HepG2 (cell line): ENCODE data around the gene JOSD2. TPM values are rescaled to one million over a fixed set of nuclear protein-coding genes. Genes with fewer than 3 reads are reported as not detected.

Experiments used
- CEBPZ ChIP-seq: IDR thresholded peaks from 2 replicates; pipeline ENCODE4 v1.6.1; 2012; ENCODE audit warnings: low read length, improper control_type of control experiment
- NFKB2 ChIP-seq: sonication (generic); formaldehyde crosslinking; IDR thresholded peaks from 2 replicates; pipeline ENCODE4 v1.4.0; 2020; ENCODE audit warnings: missing genetic modification reagents, borderline replicate concordance
- PAXIP1 ChIP-seq: sonication (generic); formaldehyde crosslinking; conservative IDR thresholded peaks from 2 replicates; pipeline ENCODE4 v1.4.0; 2020; ENCODE audit warnings: mild to moderate bottlenecking, missing genetic modification reagents, moderate library complexity
- RBM39 ChIP-seq: fragments of 200-400 bp; formaldehyde crosslinking; IDR thresholded peaks from one replicate; pipeline ENCODE4 v1.6.1; 2018; ENCODE audit warnings: antibody characterized with exemption, mild to moderate bottlenecking, low read depth, low read length; ENCODE audit not compliant: poor library complexity, severe bottlenecking
- REST ChIP-seq, 2 experiments: IDR thresholded peaks; 2 replicates each; pipeline ENCODE4 v1.6.1; 2011 to 2012; ENCODE audit warnings: low read length in 2 of 2, borderline replicate concordance in 1 of 2, low read depth in 1 of 2, mild to moderate bottlenecking in 1 of 2, moderate library complexity in 1 of 2
- RORA ChIP-seq: sonication (generic); formaldehyde crosslinking; IDR thresholded peaks from 2 replicates; pipeline ENCODE4 v1.5.0; 2020; ENCODE audit warnings: mild to moderate bottlenecking, missing genetic modification reagents, moderate library complexity
- SIX4 ChIP-seq: sonication (generic); formaldehyde crosslinking; IDR thresholded peaks from 2 replicates; pipeline ENCODE4 v1.4.0; 2020; ENCODE audit warnings: missing genetic modification reagents
- TRIM22 ChIP-seq: fragments of 450-650 bp; IDR thresholded peaks from 2 replicates; pipeline ENCODE4 v1.6.1; 2017
- ZFP62 ChIP-seq: sonication (generic); formaldehyde crosslinking; IDR thresholded peaks from 2 replicates; pipeline ENCODE4 v1.4.0; 2020; ENCODE audit warnings: missing genetic modification reagents
- ZNF740 ChIP-seq: sonication (generic); formaldehyde crosslinking; IDR thresholded peaks from 2 replicates; pipeline ENCODE4 v1.4.0; 2020; ENCODE audit warnings: missing genetic modification reagents
- polyA plus RNA-seq, 8 experiments: library from polyadenylated mRNA; depleted of rRNA in 3 of 8; stranded (reverse) in 7 of 8; unstranded in 1 of 8; fragments of >200 nt; fragmentation: Illumina TruSeq in 4 of 8; extraction: Trizol in 4 of 8; gene quantifications; 2 replicates each; pipeline versions ENCODE4 v1.2.1 to v1.2.3, GENCODE V29; 2011 to 2016; ENCODE audit warnings: low read depth in 4 of 8, missing spikeins in 1 of 8, mixed read lengths in 1 of 8; ENCODE audit not compliant: insufficient read depth in 1 of 8
- total RNA-seq, 5 experiments: library from RNA; depleted of rRNA; stranded (reverse); fragments of >200 nt; fragmentation: Illumina TruSeq; extraction: Trizol; gene quantifications; 2 replicates each; pipeline ENCODE4 v1.2.3, GENCODE V29; 2016; ENCODE audit warnings: low read depth in 1 of 5

The JOSD2 gene
- total and polyA plus RNA-seq, 2 of the 13 experiments (the other 11 are each of a cell fraction or from before 2014, with no cell fraction given), result 2.0 to 4.1 TPM

- no peak for TF ChIP-seq NFKB2
- TF ChIP-seq ZFP62 (CRISPR knock-in tag), result no peak
- TF ChIP-seq CEBPZ, result no peak
- no peak for TF ChIP-seq RBM39
- no peak for TF ChIP-seq REST (IDR thresholded peaks at IDR 0.05; ENCODE audit: borderline replicate concordance in 1 of 2, low read depth in 1 of 2, low read length in 2 of 2)
- no peak for TF ChIP-seq PAXIP1 (CRISPR knock-in tag)
- TF ChIP-seq SIX4, result no peak
- TF ChIP-seq RORA (CRISPR knock-in tag), result no peak
- TF ChIP-seq ZNF740 (CRISPR knock-in tag), result no peak
- no peak for TF ChIP-seq TRIM22
- TF ChIP-seq, all 625 proteins: peak for 0
Observed at GRCh38 chr19:50536662-50537305, 25.8 kb upstream of the JOSD2 start (continued).
